Pancreas (tissue), 10 donors: ENCODE results near the gene FBLN7. TPM values are rescaled to one million over a fixed set of nuclear protein-coding genes. Genes with fewer than 3 reads are reported as not detected.
"Not testable (repeated sequence)": the region's sequence is repeated elsewhere in the genome, so short reads cannot be mapped to it uniquely, and the experiment has no call there.

Source experiments
- ATAC-seq, 4 donors: fragments of 200-7000 bp; cut with Tn5 transposase; one replicate each; pipeline versions ENCODE4 v1.8.0 to v1.9.1; 2020; ENCODE audit warnings: mild to moderate bottlenecking in 4 of 4, moderate library complexity in 4 of 4
- DNase-seq, 6 donors: peaks; one replicate each; pipeline ENCODE4 v3.0.0-alpha.2; 2020
- FAIRE-seq: peaks from 2 replicates; lab custom pipeline; 2012; peaks lifted over from hg19 to GRCh38; lab: Jason Lieb, UNC
- H3K27ac ChIP-seq, 4 donors: fragments of 200-600 bp; sonication (generic); 1 replicate in 3 of 4; 2 replicates in 1 of 4; pipeline versions ENCODE4 v1.5.0 to v1.8.0; 2020
- H3K27me3 ChIP-seq, 4 donors: fragments of 200-600 bp; one replicate each; pipeline ENCODE4 v1.8.0; 2021
- H3K36me3 ChIP-seq, 3 donors: fragments of 200-600 bp; sonication (generic) in 1 of 3; one replicate each; pipeline versions ENCODE4 v1.5.0 to v1.8.0; 2020 to 2021
- H3K4me1 ChIP-seq, 3 donors: fragments of 200-600 bp; one replicate each; pipeline ENCODE4 v1.8.0; 2021
- H3K4me3 ChIP-seq, 4 donors: fragments of 200-600 bp; sonication (generic) in 2 of 4; one replicate each; pipeline versions ENCODE4 v1.5.0 to v1.8.0; 2020 to 2021
- H3K9me3 ChIP-seq, 4 donors: fragments of 200-600 bp; one replicate each; pipeline ENCODE4 v1.8.0; 2021
- CTCF ChIP-seq, 4 donors: fragments of 200-600 bp; sonication (generic) in 3 of 4; IDR thresholded peaks; one replicate each; pipeline versions ENCODE4 v1.5.0 to v1.8.0; 2021; ENCODE audit warnings: antibody characterized with exemption in 4 of 4
- WGBS, 2 donors: extraction: QIAGEN DNeasy Blood & Tissue Kit; methylation state at CpG; one replicate each; pipeline ENCODE4 v1.1.7; 2013; 5-methylcytosine and 5-hydroxymethylcytosine counted together
- intact Hi-C, 3 donors: fragments of 100-400 bp; cut with DNase I; formaldehyde crosslinking; loops; one replicate each; pipeline versions ENCODE4 v1.11.1 to v1.14.2; 2022
- polyA plus RNA-seq, 2 donors: library from polyadenylated mRNA; stranded (reverse); fragments of 200-250 nt; gene quantifications; one replicate each; pipeline ENCODE4 v1.2.3, GENCODE V29; 2013
- total RNA-seq, 6 donors: library from RNA; stranded (reverse); fragmentation: NEBNext Ultra II Directional in 4 of 6; extraction: Animal tissue kit (Norgen Biotek cat#: 25700) in 4 of 6; gene quantifications; one replicate each; pipeline versions ENCODE4 v1.2.1 to v1.2.4, GENCODE V29; 2021 to 2023
- donor health status: healthy with polysubstance abuse.
- donor health status: DM: no; HTN: no; CAD: no; lungs with moderate emphysema.
- donor health status: DM: no; HTN: no; CAD: no.
- donor health status: control.
- donor health status: control.
- donor health status: Bipolar disorder and iron deficiency.
- donor health status: DM: yes; HTN: yes; CAD: no.
- donor health status: DM: no; HTN: no; CAD: no.
- donor health status: DM: no; HTN: no; CAD: no.
- donor health status: DM: yes; HTN: yes; CAD: no.

The FBLN7 gene
- total and polyA plus RNA-seq, 8 donors, result 0.51 to 2.8 (median 0.83) TPM

GRCh38 chr2:112201696-112202430 lies 63.7 kb downstream of the FBLN7 start:
- intact Hi-C loops, result no loop called here
- Histone ChIP-seq H3K4me3 (no peak overlapping the region), H3K27me3 (no peaks in the 10 kb centered on the region), H3K9me3 (peaks cover 0 to 3% (median 0%) of the 10 kb centered on the region in 4 donors), H3K4me1 (no peaks in the 10 kb centered on the region), H3K36me3 (no peaks in the 10 kb centered on the region), H3K27ac (no peak overlapping the region)
- ATAC-seq, result no peak
- 81 to 90% methylated on average over 3 of the region's 3 CpGs for WGBS, 2 donors
- DNase-seq, result no peak
- no peak for FAIRE-seq
- no peak for TF ChIP-seq CTCF (IDR thresholded peaks at IDR 0.05)

DNA sequence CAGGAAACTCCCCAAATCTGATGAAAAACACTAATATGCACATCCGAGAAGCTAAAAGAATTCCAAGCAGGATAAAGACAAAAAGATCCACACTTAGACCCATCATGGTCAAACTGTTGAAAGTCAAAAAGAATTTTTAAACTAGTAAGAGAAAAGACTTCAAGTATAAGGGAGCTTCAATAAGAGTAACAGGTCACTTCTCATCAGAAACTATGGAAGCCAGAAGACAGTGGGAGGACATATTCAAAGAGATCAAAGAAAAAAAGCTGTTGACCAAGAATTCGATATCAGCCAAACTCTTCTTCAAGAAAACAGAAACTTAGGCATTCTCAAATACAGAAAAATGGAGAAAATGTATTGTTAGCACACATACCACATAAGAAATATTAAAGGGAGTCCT lies 66.2 kb downstream of the FBLN7 start:
- FAIRE-seq (no peak), DNase-seq (no peak), ATAC-seq (no peak)
- TF ChIP-seq CTCF (IDR thresholded peaks at IDR 0.05), result no peak
- H3K36me3 ChIP-seq, result no peaks in the 10 kb centered on the region
- WGBS, 2 donors, result 84 to 96% methylated on average over 2 of the region's 2 CpGs
- H3K4me1 ChIP-seq, result no peaks in the 10 kb centered on the region
- no peak overlapping the region for H3K27ac ChIP-seq
- H3K27me3 ChIP-seq, result no peaks in the 10 kb centered on the region
- H3K4me3 ChIP-seq, result no peak overlapping the region
- peaks cover 0 to 3% (median 0%) of the 10 kb centered on the region in 4 donors for H3K9me3 ChIP-seq
- intact Hi-C loops, result no loop called here

- DNase-seq, ATAC-seq, H3K36me3 ChIP-seq, FAIRE-seq, H3K27ac ChIP-seq, H3K4me3 ChIP-seq, H3K9me3 ChIP-seq, H3K4me1 ChIP-seq, intact Hi-C loops, H3K27me3 ChIP-seq: not testable (repeated sequence)
- 79 to 88% methylated on average over 3 of the region's 3 CpGs for WGBS, 2 donors
Measured at GRCh38 chr2:112207905-112208304, 69.7 kb downstream of the FBLN7 start.

DNA sequence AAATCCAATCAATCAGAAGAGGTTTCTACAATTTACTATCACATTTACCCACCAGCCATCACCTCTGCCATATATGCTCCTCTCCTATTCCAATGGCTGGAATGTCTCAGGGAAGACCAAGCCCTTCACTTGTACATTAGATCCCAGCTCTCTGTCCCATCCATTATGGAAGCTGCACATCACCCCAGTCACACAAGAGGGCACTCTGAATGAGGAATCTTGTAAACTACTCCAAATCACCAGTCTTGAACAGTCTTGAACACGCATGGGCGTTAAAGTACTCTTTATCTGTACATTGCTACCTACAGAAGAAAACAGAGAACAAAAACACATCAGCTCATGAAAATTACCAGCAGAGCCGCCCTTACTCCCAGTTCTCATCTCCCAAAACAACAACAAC lies 78.0 kb downstream of the FBLN7 start:
- FAIRE-seq (no peak), ATAC-seq (no peak), DNase-seq (no peak)
- Histone ChIP-seq H3K9me3 (no peaks in the 10 kb centered on the region), H3K27me3 (no peaks in the 10 kb centered on the region), H3K27ac (no peak overlapping the region), H3K4me1 (no peaks in the 10 kb centered on the region), H3K36me3 (peaks cover 0 to 3% (median 0%) of the 10 kb centered on the region in 3 donors), H3K4me3 (no peak overlapping the region)
- TF ChIP-seq CTCF (IDR thresholded peaks at IDR 0.05), result no peak
- 89 to 95% methylated on average over 3 of the region's 3 CpGs for WGBS, 2 donors
- intact Hi-C loops, result no loop called here

- no peaks in the 10 kb centered on the region for H3K9me3 ChIP-seq
- intact Hi-C loops, result no loop called here
- H3K27me3 ChIP-seq, result no peaks in the 10 kb centered on the region
- ATAC-seq (no peak), DNase-seq (no peak), FAIRE-seq (no peak)
- no peak overlapping the region for H3K4me3 ChIP-seq
- H3K36me3 ChIP-seq, result peaks cover 0 to 3% (median 0%) of the 10 kb centered on the region in 3 donors
- no peaks in the 10 kb centered on the region for H3K4me1 ChIP-seq
- H3K27ac ChIP-seq, result no peak overlapping the region
- no peak for TF ChIP-seq CTCF (IDR thresholded peaks at IDR 0.05)
Measured at GRCh38 chr2:112217854-112218253, 79.7 kb downstream of the FBLN7 start.
